H9 (cell line): ENCODE measurements around the gene ZSCAN5A. TPM values are rescaled to one million over a fixed set of nuclear protein-coding genes. Genes with fewer than 3 reads are reported as not detected.
A peak's percentile ranks its signal among the peaks of the same experiment; 100 is the strongest.
"Not testable (repeated sequence)": the region's sequence is repeated elsewhere in the genome, so short reads cannot be mapped to it uniquely, and the experiment has no call there.

Experiments
- DNase-seq: peaks from one replicate; pipeline ENCODE4 v3.0.0-alpha.2; 2017
- H2AFZ ChIP-seq: one replicate; pipeline ENCODE4 v1.6.1; 2013; ENCODE audit warnings: mild to moderate bottlenecking, low read length, control low read depth, moderate library complexity
- H2AK5ac ChIP-seq: 2 replicates; pipeline ENCODE4 v1.6.1; 2013; ENCODE audit warnings: low read length, control low read depth, mixed read lengths; ENCODE audit not compliant: insufficient read length
- H2BK120ac ChIP-seq: one replicate; pipeline ENCODE4 v1.6.1; 2013; ENCODE audit warnings: low read depth, mild to moderate bottlenecking, low read length, control low read depth, inconsistent platforms; ENCODE audit not compliant: poor library complexity, severe bottlenecking
- H2BK12ac ChIP-seq: 2 replicates; pipeline ENCODE4 v1.6.1; 2013; ENCODE audit warnings: low read length, control low read depth, mixed read lengths, low read depth; ENCODE audit not compliant: insufficient read length
- H2BK15ac ChIP-seq: 2 replicates; pipeline ENCODE4 v1.6.1; 2013; ENCODE audit warnings: low read depth, low read length, control low read depth
- H2BK20ac ChIP-seq: one replicate; pipeline ENCODE4 v1.6.1; 2013; ENCODE audit warnings: low read depth, mild to moderate bottlenecking, low read length, control low read depth, inconsistent platforms; ENCODE audit not compliant: poor library complexity, severe bottlenecking
- H2BK5ac ChIP-seq: 2 replicates; pipeline ENCODE4 v1.6.1; 2013; ENCODE audit warnings: low read length, control low read depth, mixed read lengths; ENCODE audit not compliant: insufficient read length
- H3K14ac ChIP-seq: 2 replicates; pipeline ENCODE4 v1.6.1; 2013; ENCODE audit warnings: low read length, control low read depth; ENCODE audit not compliant: insufficient read depth
- H3K18ac ChIP-seq: 2 replicates; pipeline ENCODE4 v1.6.1; 2013; ENCODE audit warnings: low read depth, mild to moderate bottlenecking, mixed read lengths, low read length, control low read depth; ENCODE audit not compliant: insufficient read length
- H3K23ac ChIP-seq: 2 replicates; pipeline ENCODE4 v1.6.1; 2013; ENCODE audit warnings: low read length, control low read depth, mixed read lengths, low read depth; ENCODE audit not compliant: insufficient read length
- H3K23me2 ChIP-seq: 2 replicates; pipeline ENCODE4 v1.6.1; 2013; ENCODE audit warnings: low read depth, mild to moderate bottlenecking, mixed read lengths, low read length, control low read depth; ENCODE audit not compliant: insufficient read length, poor library complexity, severe bottlenecking
- H3K27ac ChIP-seq: 2 replicates; pipeline ENCODE4 v1.5.1; 2013; ENCODE audit warnings: low read length, control low read depth, mixed read lengths, low read depth; ENCODE audit not compliant: insufficient read length
- H3K27me3 ChIP-seq: 2 replicates; pipeline ENCODE4 v1.6.1; 2013; ENCODE audit warnings: low read length, control low read depth, inconsistent platforms; ENCODE audit not compliant: insufficient read depth
- H3K4ac ChIP-seq: 2 replicates; pipeline ENCODE4 v1.6.1; 2013; ENCODE audit warnings: low read depth, mild to moderate bottlenecking, control low read depth, inconsistent platforms, low read length, moderate library complexity
- H3K4me1 ChIP-seq: 2 replicates; pipeline ENCODE4 v1.6.1; 2013; ENCODE audit warnings: low read length, control low read depth, inconsistent platforms; ENCODE audit not compliant: insufficient read depth
- H3K4me2 ChIP-seq: 2 replicates; pipeline ENCODE4 v1.6.1; 2013; ENCODE audit warnings: low read length, control low read depth, mixed read lengths; ENCODE audit not compliant: insufficient read length, insufficient read depth
- H3K56ac ChIP-seq: 2 replicates; pipeline ENCODE4 v1.6.1; 2013; ENCODE audit warnings: low read depth, mild to moderate bottlenecking, mixed read lengths, low read length, control low read depth; ENCODE audit not compliant: insufficient read length
- H3K79me1 ChIP-seq: 2 replicates; pipeline ENCODE4 v1.6.1; 2013; ENCODE audit warnings: low read depth, mild to moderate bottlenecking, moderate library complexity, low read length, control low read depth, inconsistent platforms; ENCODE audit not compliant: insufficient read depth, poor library complexity, severe bottlenecking
- H3K79me2 ChIP-seq: 2 replicates; pipeline ENCODE4 v1.6.1; 2013; ENCODE audit warnings: low read length, control low read depth, inconsistent platforms; ENCODE audit not compliant: insufficient read depth
- H3K9ac ChIP-seq: 2 replicates; pipeline ENCODE4 v1.6.1; 2013; ENCODE audit warnings: low read length, control low read depth, mixed read lengths; ENCODE audit not compliant: insufficient read length; ENCODE audit errors: extremely low read depth
- H3K9me3 ChIP-seq: one replicate; pipeline ENCODE4 v1.6.1; 2013; ENCODE audit warnings: low read depth, low read length, inconsistent platforms; ENCODE audit not compliant: control insufficient read depth
- H3T11ph ChIP-seq: one replicate; pipeline ENCODE4 v1.6.1; 2013; ENCODE audit warnings: mild to moderate bottlenecking, low read length, control low read depth, inconsistent platforms
- H4K20me1 ChIP-seq: one replicate; pipeline ENCODE4 v1.6.1; 2013; ENCODE audit not compliant: control insufficient read depth, insufficient read length, insufficient read depth
- H4K5ac ChIP-seq: 2 replicates; pipeline ENCODE4 v1.6.1; 2013; ENCODE audit warnings: low read depth, mild to moderate bottlenecking, mixed read lengths, low read length, control low read depth; ENCODE audit not compliant: insufficient read length
- H4K8ac ChIP-seq: replicated peaks from 2 replicates; pipeline ENCODE4 v1.6.1; 2013; ENCODE audit warnings: low read length, control low read depth, mixed read lengths, low read depth; ENCODE audit not compliant: insufficient read length
- H4K91ac ChIP-seq: 2 replicates; pipeline ENCODE4 v1.6.1; 2013; ENCODE audit warnings: low read depth, mild to moderate bottlenecking, moderate library complexity, mixed read lengths, low read length, control low read depth; ENCODE audit not compliant: insufficient read length
- H3K27ac Mint-ChIP-seq, 3 experiments: 2 replicates in 2 of 3; 3 replicates in 1 of 3; pipeline ENCODE4 v1.8.0; 2020 to 2021; ENCODE audit warnings: mixed read lengths in 3 of 3, mild to moderate bottlenecking in 1 of 3, moderate library complexity in 1 of 3
- H3K27me3 Mint-ChIP-seq: 2 replicates; pipeline ENCODE4 v1.8.0; 2021; ENCODE audit warnings: low read depth, mild to moderate bottlenecking, moderate library complexity, mixed read lengths
- H3K36me3 Mint-ChIP-seq, 3 experiments: 2 replicates in 2 of 3; 3 replicates in 1 of 3; pipeline ENCODE4 v1.8.0; 2020 to 2021; ENCODE audit warnings: low read depth in 3 of 3, mixed read lengths in 3 of 3; ENCODE audit not compliant: insufficient read depth in 1 of 3
- H3K4me1 Mint-ChIP-seq, 2 experiments: 2 replicates each; pipeline ENCODE4 v1.8.0; 2020; ENCODE audit warnings: mixed read lengths in 2 of 2
- H3K4me3 Mint-ChIP-seq, 2 experiments: 2 replicates in 1 of 2; 3 replicates in 1 of 2; pipeline ENCODE4 v1.8.0; 2020 to 2021; ENCODE audit warnings: mild to moderate bottlenecking in 2 of 2, mixed read lengths in 2 of 2, moderate library complexity in 1 of 2
- H3K9me3 Mint-ChIP-seq, 2 experiments: 2 replicates in 1 of 2; 3 replicates in 1 of 2; pipeline ENCODE4 v1.8.0; 2020; ENCODE audit warnings: mild to moderate bottlenecking in 2 of 2, mixed read lengths in 2 of 2, moderate library complexity in 1 of 2
- WGBS: extraction: QIAGEN DNeasy Blood & Tissue Kit; methylation state at CpG from one replicate; pipeline ENCODE4 v1.1.7; 2013; ENCODE audit warnings: missing lambda C conversion rate, low lambda C conversion rate, mixed read lengths; ENCODE audit not compliant: insufficient read length; ENCODE audit errors: extremely low coverage; 5-methylcytosine and 5-hydroxymethylcytosine counted together
- total RNA-seq: library from RNA; stranded (reverse); gene quantifications from 2 replicates; pipeline ENCODE4 v1.2.1, GENCODE V29; 2021

Gene ZSCAN5A
- total RNA-seq, 1 experiment from 2014 or later, result 12.5 TPM

DNA sequence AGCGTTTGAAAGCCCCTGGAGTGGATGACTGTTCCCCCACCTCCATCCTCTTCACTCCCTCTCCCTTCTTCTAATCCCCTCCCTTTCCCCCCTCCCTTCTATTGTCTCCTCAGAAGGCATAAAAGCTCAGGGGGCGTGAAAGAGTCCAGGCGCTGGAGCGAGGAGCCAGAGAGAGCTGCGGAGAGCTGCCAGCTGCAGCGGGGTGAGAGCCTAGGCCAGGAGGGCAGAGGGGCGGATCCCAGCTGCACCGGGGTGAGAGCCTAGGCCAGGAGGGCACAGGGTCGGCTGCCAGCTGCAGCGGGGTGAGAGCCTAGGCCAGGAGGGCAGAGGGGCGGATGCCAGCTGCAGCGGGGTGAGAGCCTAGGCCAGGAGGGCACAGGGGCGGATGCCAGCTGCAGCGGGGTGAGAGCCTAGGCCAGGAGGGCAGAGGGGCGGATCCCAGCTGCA lies 138.8 kb downstream of the ZSCAN5A start, which contains the start of gene GALP:
TSS of gene GALP (plus strand) at position 148 of the 447 bp plus-strand sequence. CDS start 1,101 bp downstream, outside the sequence.
- H4K20me1 ChIP-seq, H3K27ac Mint-ChIP-seq, H2BK20ac ChIP-seq, H3K27me3 ChIP-seq, H3K23ac ChIP-seq, H2BK12ac ChIP-seq, H3K9me3 ChIP-seq, H3K27ac ChIP-seq, H3K56ac ChIP-seq, H3K4me2 ChIP-seq, H2BK5ac ChIP-seq, H3K4ac ChIP-seq, H3T11ph ChIP-seq, H3K9me3 Mint-ChIP-seq, H4K8ac ChIP-seq, H4K91ac ChIP-seq, H3K79me2 ChIP-seq, H3K14ac ChIP-seq, H3K18ac ChIP-seq, H3K36me3 Mint-ChIP-seq, H4K5ac ChIP-seq, H3K27me3 Mint-ChIP-seq, H2AK5ac ChIP-seq, H3K9ac ChIP-seq, H3K79me1 ChIP-seq, H2AFZ ChIP-seq, DNase-seq, H3K23me2 ChIP-seq, H3K4me1 ChIP-seq, H2BK120ac ChIP-seq: not testable (repeated sequence)
- H2BK15ac ChIP-seq, result 0 out of 2 replicates have a peak within 1 kb of the TSS, but pooled peaks have one; percentile 96
- peaks cover 4 to 13% of the 10 kb centered on the region in 2 experiments; a peak in 3 of 4 replicates for H3K4me1 Mint-ChIP-seq
- WGBS, result no CpG with 5 or more reads among the region's 15 CpGs
- peak within 1 kb of the TSS in 1 of 2 experiments; percentile 54; a peak in 1 of 5 replicates for H3K4me3 Mint-ChIP-seq
